Lower lobe of right lung (tissue), 2 donors: Measurements from ENCODE around the gene ITGA7. TPM values are rescaled to one million over a fixed set of nuclear protein-coding genes. Genes with fewer than 3 reads are reported as not detected.

Source experiments
- ATAC-seq, 2 donors: fragments of 200-7000 bp; cut with Tn5 transposase; one replicate each; pipeline ENCODE4 v1.9.1; 2020 to 2022; ENCODE audit warnings: mild to moderate bottlenecking in 2 of 2, moderate library complexity in 2 of 2
- DNase-seq: peaks from one replicate; pipeline ENCODE4 v3.0.0-alpha.2; 2020
- H3K27ac ChIP-seq: fragments of 200-600 bp; one replicate; pipeline ENCODE4 v1.8.0; 2022
- H3K27me3 ChIP-seq: fragments of 200-600 bp; one replicate; pipeline ENCODE4 v1.8.0; 2022; ENCODE audit warnings: low read depth
- H3K36me3 ChIP-seq: fragments of 200-600 bp; one replicate; pipeline ENCODE4 v1.8.0; 2022; ENCODE audit warnings: mild to moderate bottlenecking
- H3K4me1 ChIP-seq: fragments of 200-600 bp; one replicate; pipeline ENCODE4 v1.8.0; 2022
- H3K4me3 ChIP-seq: fragments of 200-600 bp; one replicate; pipeline ENCODE4 v1.8.0; 2022; ENCODE audit warnings: mild to moderate bottlenecking
- H3K9me3 ChIP-seq: fragments of 200-600 bp; one replicate; pipeline ENCODE4 v1.8.0; 2022
- intact Hi-C: fragments of 100-400 bp; cut with DNase I; formaldehyde crosslinking; loops from one replicate; pipeline ENCODE4 v1.11.0; 2022
- total RNA-seq: library from RNA; stranded (reverse); fragmentation: NEBNext Ultra II Directional; extraction: Animal tissue kit (Norgen Biotek cat#: 25700); gene quantifications from one replicate; pipeline ENCODE4 v1.2.1, GENCODE V29; 2021
- TF ChIP-seq, protein P1 (sequence below): fragments of 200-600 bp; IDR thresholded peaks from one replicate; pipeline ENCODE4 v1.8.0; 2022; ENCODE audit warnings: antibody characterized with exemption, mild to moderate bottlenecking
- donor health status: DM: no; HTN: yes; CAD: no; lungs with severe emphysema.

Gene ITGA7
- total RNA-seq, 1 donor from 2014 or later = 17.5 TPM

DNA sequence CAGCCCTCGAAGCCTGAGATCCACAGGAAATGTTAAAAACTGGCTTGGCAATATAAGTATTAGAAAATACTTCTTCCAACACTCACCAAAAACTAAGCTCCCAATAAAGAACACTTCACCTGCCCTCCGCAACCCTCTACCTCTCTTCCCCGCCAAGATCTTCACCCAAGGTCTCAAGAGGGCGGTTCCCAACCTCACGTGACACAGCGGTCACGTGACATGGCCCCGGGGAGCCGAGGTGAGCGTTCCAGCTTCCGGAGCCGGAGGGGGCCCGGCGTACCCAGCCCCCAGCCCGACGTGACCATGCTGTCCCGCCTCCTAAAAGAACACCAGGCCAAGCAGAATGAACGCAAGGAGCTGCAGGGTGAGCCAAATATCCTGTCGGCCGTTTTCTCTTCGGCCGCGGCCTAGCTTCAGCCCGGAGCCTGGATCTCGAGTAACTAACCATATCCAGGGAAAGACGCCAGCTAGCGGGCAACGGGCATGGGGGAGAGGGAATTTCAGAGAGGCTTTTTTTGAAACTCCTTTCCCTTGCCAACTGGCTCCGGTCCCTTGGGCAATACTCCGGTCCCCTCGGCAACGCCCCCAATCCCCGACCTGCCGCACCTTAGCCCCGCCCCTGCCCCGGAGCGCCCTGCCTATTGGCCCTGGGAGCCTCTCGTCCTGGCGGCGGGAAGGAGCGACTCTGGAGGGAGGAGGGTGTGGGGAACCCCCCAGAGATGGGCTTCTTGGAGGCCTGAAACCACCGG is 8.3 kb upstream of the ITGA7 start, which contains the start of gene BLOC1S1:
Gene BLOC1S1 (plus strand): TSS at position 214 of the 749 bp plus-strand sequence. CDS start 6 bp downstream, at position 220.
- ATAC-seq = peak; percentile 92 to 95
- TF ChIP-seq, protein P1, sequence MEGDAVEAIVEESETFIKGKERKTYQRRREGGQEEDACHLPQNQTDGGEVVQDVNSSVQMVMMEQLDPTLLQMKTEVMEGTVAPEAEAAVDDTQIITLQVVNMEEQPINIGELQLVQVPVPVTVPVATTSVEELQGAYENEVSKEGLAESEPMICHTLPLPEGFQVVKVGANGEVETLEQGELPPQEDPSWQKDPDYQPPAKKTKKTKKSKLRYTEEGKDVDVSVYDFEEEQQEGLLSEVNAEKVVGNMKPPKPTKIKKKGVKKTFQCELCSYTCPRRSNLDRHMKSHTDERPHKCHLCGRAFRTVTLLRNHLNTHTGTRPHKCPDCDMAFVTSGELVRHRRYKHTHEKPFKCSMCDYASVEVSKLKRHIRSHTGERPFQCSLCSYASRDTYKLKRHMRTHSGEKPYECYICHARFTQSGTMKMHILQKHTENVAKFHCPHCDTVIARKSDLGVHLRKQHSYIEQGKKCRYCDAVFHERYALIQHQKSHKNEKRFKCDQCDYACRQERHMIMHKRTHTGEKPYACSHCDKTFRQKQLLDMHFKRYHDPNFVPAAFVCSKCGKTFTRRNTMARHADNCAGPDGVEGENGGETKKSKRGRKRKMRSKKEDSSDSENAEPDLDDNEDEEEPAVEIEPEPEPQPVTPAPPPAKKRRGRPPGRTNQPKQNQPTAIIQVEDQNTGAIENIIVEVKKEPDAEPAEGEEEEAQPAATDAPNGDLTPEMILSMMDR = no peak
- peaks cover 16% of the 10 kb centered on the region for H3K36me3 ChIP-seq
- peak within 1 kb of the TSS; percentile 90 for H3K27ac ChIP-seq
- H3K27me3 ChIP-seq = no peaks in the 10 kb centered on the region
- peak; percentile 95 for DNase-seq
- peaks cover 54% of the 10 kb centered on the region for H3K4me1 ChIP-seq
- intact Hi-C loops = no loop called here
- no peaks in the 10 kb centered on the region for H3K9me3 ChIP-seq
- H3K4me3 ChIP-seq = peak within 1 kb of the TSS; percentile 78

DNA sequence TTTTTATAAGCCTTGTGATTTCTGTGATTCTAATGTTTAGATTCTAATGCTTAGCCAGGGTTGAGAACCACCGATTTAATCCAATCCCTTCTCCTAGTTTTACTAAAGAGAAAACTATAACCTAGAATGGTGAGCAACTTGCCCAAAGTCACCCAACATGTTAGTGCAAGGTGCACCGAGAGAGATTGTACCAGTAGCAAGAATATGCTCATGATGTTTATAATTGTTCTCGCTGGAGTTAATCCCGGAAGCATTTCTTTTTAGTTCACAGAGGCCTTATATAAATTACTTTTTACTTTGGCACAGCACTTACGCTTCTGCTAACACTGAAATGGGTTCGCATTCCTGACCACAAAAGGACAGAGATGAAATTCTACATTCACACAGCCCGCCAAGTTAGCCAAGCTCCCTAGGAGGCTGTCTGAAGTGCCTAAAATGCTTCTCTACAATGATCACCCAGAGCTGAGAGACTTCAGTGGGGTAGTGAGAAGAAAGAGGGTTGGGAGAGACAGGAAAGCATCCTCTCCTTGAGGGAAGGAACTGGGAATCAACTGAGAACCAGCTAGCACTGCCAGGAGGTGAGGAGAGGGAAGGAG is 7.6 kb upstream of the ITGA7 start:
- TF ChIP-seq, protein P1 = no peak
- Histone ChIP-seq H3K9me3 (no peaks in the 10 kb centered on the region), H3K27ac (peak overlapping the region; percentile 90), H3K36me3 (peaks cover 16% of the 10 kb centered on the region), H3K4me3 (peak overlapping the region; percentile 78), H3K4me1 (peaks cover 46% of the 10 kb centered on the region), H3K27me3 (no peaks in the 10 kb centered on the region)
- intact Hi-C loops = no loop called here
- no peak for DNase-seq
- ATAC-seq = no peak

DNA sequence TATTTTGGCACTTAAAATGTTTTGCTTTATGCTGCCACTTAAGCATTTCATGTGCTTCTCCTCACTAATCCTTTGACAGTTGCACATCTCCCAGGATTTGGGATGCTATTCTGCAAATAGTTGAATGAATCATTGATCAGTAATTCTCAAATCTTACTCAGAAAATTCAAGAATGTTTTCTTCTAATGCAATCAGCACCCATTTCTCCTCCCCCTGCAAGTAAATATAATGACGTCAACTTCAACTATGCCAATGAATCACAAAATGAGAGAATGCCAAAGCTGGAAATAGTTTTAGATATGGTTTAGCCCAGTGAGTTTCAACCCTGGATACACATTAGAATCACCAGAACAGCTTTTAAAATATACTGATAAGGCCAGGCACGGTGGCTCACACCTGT is 6.0 kb upstream of the ITGA7 start:
- Histone ChIP-seq H3K4me3 (no peak overlapping the region), H3K36me3 (peaks cover 6% of the 10 kb centered on the region), H3K4me1 (peaks cover 37% of the 10 kb centered on the region), H3K27ac (no peak overlapping the region), H3K9me3 (no peaks in the 10 kb centered on the region), H3K27me3 (no peaks in the 10 kb centered on the region)
- DNase-seq = no peak
- TF ChIP-seq, protein P1 = no peak
- ATAC-seq = no peak
- intact Hi-C loops = no loop called here

DNA sequence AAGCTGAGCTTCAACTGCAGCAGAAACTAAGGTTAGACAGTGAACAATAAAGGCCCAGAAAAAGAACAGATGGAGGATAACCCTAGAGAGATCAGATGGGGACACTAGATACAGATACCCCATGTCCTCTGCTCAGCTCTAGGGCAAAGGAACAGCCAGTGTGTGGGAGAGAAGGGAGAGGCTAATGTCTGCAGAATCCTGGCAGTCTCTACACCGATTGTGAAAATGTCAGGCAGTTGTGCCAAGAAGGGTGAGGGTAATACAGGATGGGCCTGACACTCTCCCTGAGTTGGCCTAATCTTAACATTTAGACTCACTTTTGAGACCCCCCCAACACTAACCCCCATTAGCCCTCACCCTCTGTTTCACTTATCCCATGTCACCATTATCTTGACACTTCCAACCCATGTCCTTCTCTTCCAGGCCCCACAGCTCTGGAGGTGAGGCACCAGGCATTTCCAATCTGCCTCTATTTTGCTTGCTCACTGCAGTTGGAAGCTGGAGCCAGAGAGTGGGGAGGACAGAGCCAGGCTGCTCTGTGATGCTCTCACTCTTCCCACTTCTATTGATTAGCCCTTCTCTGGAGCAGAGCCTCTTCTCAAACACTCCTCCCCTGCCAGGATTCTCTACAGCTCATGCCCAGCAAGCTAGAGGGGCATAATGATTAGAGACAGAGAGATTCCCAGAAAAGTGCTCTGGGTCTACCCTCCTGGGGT is 5.2 kb upstream of the ITGA7 start:
- Histone ChIP-seq H3K27ac (no peak overlapping the region), H3K9me3 (no peaks in the 10 kb centered on the region), H3K4me3 (no peak overlapping the region), H3K36me3 (peaks cover under 1% of the 10 kb centered on the region), H3K27me3 (no peaks in the 10 kb centered on the region), H3K4me1 (peaks cover 36% of the 10 kb centered on the region)
- intact Hi-C loops = no loop called here
- ATAC-seq (no peak), DNase-seq (no peak)
- TF ChIP-seq, protein P1 = no peak

DNA sequence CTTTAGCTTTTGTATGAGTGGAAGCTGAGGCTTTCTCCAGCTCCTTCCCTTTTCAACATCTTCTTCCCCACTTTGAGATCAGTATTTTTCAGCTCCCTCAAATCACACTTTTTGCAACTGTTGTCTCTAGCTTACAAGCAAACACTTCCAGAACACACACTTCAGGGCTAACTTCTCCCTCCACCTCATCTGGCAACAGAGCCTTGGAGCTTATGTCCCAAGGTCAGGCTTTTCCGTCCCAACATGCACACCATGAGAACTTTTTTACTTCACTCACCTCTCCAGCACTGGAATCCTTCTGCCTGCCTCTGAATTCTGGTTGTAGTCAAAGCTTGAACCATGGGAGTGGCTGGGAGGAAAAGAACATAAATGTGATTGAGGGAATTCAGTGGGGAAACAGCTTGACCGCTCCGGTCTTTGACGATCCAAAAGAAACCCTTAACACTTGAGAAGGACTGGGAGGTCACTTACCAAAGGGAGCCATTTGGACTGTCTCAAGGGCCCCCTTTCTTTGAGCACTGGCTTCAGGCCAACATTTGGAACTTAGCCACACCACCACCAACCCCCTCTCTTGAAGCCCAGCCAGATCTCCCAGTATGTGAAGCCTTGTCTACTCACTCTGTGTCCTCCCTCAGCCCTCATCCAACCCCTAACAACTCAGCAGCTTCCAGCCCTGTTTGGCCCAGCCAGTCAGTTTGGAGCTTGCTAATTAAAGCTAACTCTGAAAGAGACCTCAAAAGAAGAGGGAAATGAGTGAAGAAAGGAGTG is 4.3 kb upstream of the ITGA7 start:
- H3K4me1 ChIP-seq = peaks cover 33% of the 10 kb centered on the region
- ATAC-seq = no peak
- DNase-seq = no peak
- H3K27ac ChIP-seq = no peak overlapping the region
- no peaks in the 10 kb centered on the region for H3K9me3 ChIP-seq
- H3K27me3 ChIP-seq = peaks cover 6% of the 10 kb centered on the region
- TF ChIP-seq, protein P1 = no peak
- intact Hi-C loops = no loop called here
- no peaks in the 10 kb centered on the region for H3K36me3 ChIP-seq
- no peak overlapping the region for H3K4me3 ChIP-seq
